OCI-LY7 (cell line): Measurements from ENCODE around the gene MAP7D1. TPM values are rescaled to one million over a fixed set of nuclear protein-coding genes. Genes with fewer than 3 reads are reported as not detected.

Experiments used
- BruUV-seq: library from RNA; stranded (reverse); fragments of 400-500 nt; replicated peaks from 2 replicates; lab custom pipeline; 2021; lab: Mats Ljungman, UMichigan
- CTCF ChIA-PET: fragments of 300-600 bp; sonication (Branson Sonifier 250); formaldehyde crosslinking; loops from one replicate; lab custom pipeline; 2022; ENCODE audit warnings: antibody characterized with exemption; ENCODE audit not compliant: unreplicated experiment; lab: Charles Lee
- POLR2A ChIA-PET: fragments of 300-600 bp; sonication (Branson Sonifier 250); formaldehyde crosslinking; loops from one replicate; lab custom pipeline; 2022; ENCODE audit warnings: antibody characterized with exemption; lab: Charles Lee
- DNase-seq: peaks from one replicate; pipeline ENCODE4 v3.0.0-alpha.2; 2015; ENCODE audit warnings: low spot score
- H2AFZ ChIP-seq: fragments of 200-600 bp; sonication (generic), shearing (Covaris generic); 2 replicates; pipeline ENCODE4 v1.6.1; 2014; ENCODE audit warnings: mild to moderate bottlenecking, antibody characterized with exemption, low read length, moderate library complexity
- H3K27ac ChIP-seq: fragments of 200-600 bp; sonication (generic); 2 replicates; pipeline ENCODE4 v1.5.1; 2014; ENCODE audit warnings: mixed run types, low read depth, mild to moderate bottlenecking, moderate library complexity, low read length, inconsistent platforms; ENCODE audit not compliant: poor library complexity, severe bottlenecking
- H3K36me3 ChIP-seq: fragments of 200-600 bp; sonication (generic); 2 replicates; pipeline ENCODE4 v1.6.1; 2014; ENCODE audit warnings: mild to moderate bottlenecking, antibody characterized with exemption, low read length, moderate library complexity, mixed read lengths; ENCODE audit not compliant: insufficient read depth
- H3K4me1 ChIP-seq: fragments of 200-600 bp; sonication (generic); 2 replicates; pipeline ENCODE4 v1.5.1; 2014; ENCODE audit warnings: mild to moderate bottlenecking, low read length; ENCODE audit not compliant: insufficient read depth, poor library complexity, severe bottlenecking
- H3K4me2 ChIP-seq: fragments of 200-600 bp; sonication (generic); 2 replicates; pipeline ENCODE4 v1.6.1; 2014; ENCODE audit warnings: mild to moderate bottlenecking, low read length
- H3K4me3 ChIP-seq: fragments of 200-600 bp; sonication (generic); 2 replicates; pipeline ENCODE4 v1.5.1; 2014; ENCODE audit warnings: mild to moderate bottlenecking, low read depth, low read length; ENCODE audit not compliant: poor library complexity, severe bottlenecking
- H3K79me2 ChIP-seq: fragments of 200-600 bp; sonication (generic); 2 replicates; pipeline ENCODE4 v1.6.1; 2016; ENCODE audit warnings: low read depth, mild to moderate bottlenecking, low read length, moderate library complexity, mixed read lengths; ENCODE audit not compliant: insufficient read depth
- H3K9me2 ChIP-seq: fragments of 200-600 bp; sonication (generic); 2 replicates; pipeline ENCODE4 v1.6.1; 2016; ENCODE audit warnings: mild to moderate bottlenecking, low read length, mixed read lengths; ENCODE audit not compliant: insufficient read depth
- H3K9me3 ChIP-seq: fragments of 200-600 bp; sonication (generic); 2 replicates; pipeline ENCODE4 v1.6.1; 2014; ENCODE audit warnings: mild to moderate bottlenecking, mixed run types, low read length, mixed read lengths
- H4K20me1 ChIP-seq: fragments of 200-600 bp; sonication (generic); 2 replicates; pipeline ENCODE4 v1.6.1; 2014; ENCODE audit warnings: mild to moderate bottlenecking, antibody characterized with exemption, low read length, moderate library complexity, mixed read lengths; ENCODE audit not compliant: insufficient read depth
- CTCF ChIP-seq: fragments of 200-600 bp; sonication (generic); conservative IDR thresholded peaks from 2 replicates; pipeline ENCODE4 v1.5.1; 2014; ENCODE audit warnings: mild to moderate bottlenecking, antibody characterized with exemption, low read length, moderate library complexity, mixed read lengths
- EZH2phosphoT487 ChIP-seq: fragments of 200-600 bp; sonication (generic); IDR thresholded peaks from 2 replicates; pipeline ENCODE4 v1.6.1; 2018; ENCODE audit warnings: low read depth, borderline replicate concordance, mild to moderate bottlenecking, mixed run types, antibody characterized with exemption, low read length, moderate library complexity, mixed read lengths
- intact Hi-C: fragments of 100-400 bp; cut with micrococcal nuclease; formaldehyde crosslinking; loops from one replicate; pipeline ENCODE4 v1.10.0; 2022; ENCODE audit not compliant: unreplicated experiment
- total RNA-seq, 2 experiments: library from RNA; depleted of rRNA in 1 of 2; stranded (reverse); fragments of >200 nt in 1 of 2; shearing (Covaris generic) in 1 of 2; gene quantifications; 2 replicates each; pipeline ENCODE4 v1.2.3, GENCODE V29; 2014 to 2022

The MAP7D1 gene
- total RNA-seq, 2 experiments from 2014 or later = 61.2 to 101 TPM

- H3K9me3 ChIP-seq = no peaks in the 10 kb centered on the region
- no peak overlapping the region for H3K4me2 ChIP-seq
- peaks cover 15% of the 10 kb centered on the region; the same call in 1 of the 2 replicates for H3K79me2 ChIP-seq
- H4K20me1 ChIP-seq = no peaks in the 10 kb centered on the region
- H3K27ac ChIP-seq = no peak overlapping the region
- H3K4me3 ChIP-seq = no peak overlapping the region
- no peaks in the 10 kb centered on the region for H3K4me1 ChIP-seq
- ChIA-PET CTCF (no interaction called here), POLR2A (interaction anchor here (0.5 to 0.6 kb wide), 2 partner anchors 8 to 26 kb away, joined by 3 to 4 read pairs; no protein-coding TSS in a partner anchor)
- no peak for TF ChIP-seq CTCF
- no peak for TF ChIP-seq EZH2phosphoT487
- no TSS peak for BruUV-seq
- H3K36me3 ChIP-seq = peaks cover 62% of the 10 kb centered on the region
- H3K9me2 ChIP-seq = no peaks in the 10 kb centered on the region
- intact Hi-C loops = no loop called here
- no peak for DNase-seq
- H2AFZ ChIP-seq = no peak overlapping the region
These were observed 16.4 kb upstream of the MAP7D1 start for GRCh38 chr1:36139521-36139920.

GRCh38 chr1:36142121-36142520 is 13.8 kb upstream of the MAP7D1 start:
- no TSS peak for BruUV-seq
- Histone ChIP-seq H3K9me2 (no peaks in the 10 kb centered on the region), H3K79me2 (peaks cover 20% of the 10 kb centered on the region; the same call in 1 of the 2 replicates), H3K9me3 (peaks cover 7% of the 10 kb centered on the region; the same call in 1 of the 2 replicates), H3K4me2 (no peak overlapping the region), H3K27ac (no peak overlapping the region), H3K36me3 (peaks cover 60% of the 10 kb centered on the region), H2AFZ (no peak overlapping the region), H3K4me1 (no peaks in the 10 kb centered on the region), H4K20me1 (no peaks in the 10 kb centered on the region), H3K4me3 (no peak overlapping the region)
- DNase-seq = no peak
- intact Hi-C loops = no loop called here
- TF ChIP-seq EZH2phosphoT487 (no peak), CTCF (no peak)
- ChIA-PET POLR2A (no interaction called here), CTCF (no interaction called here)

GRCh38 chr1:36143424-36143823 is 12.5 kb upstream of the MAP7D1 start:
- Histone ChIP-seq H3K9me2 (no peaks in the 10 kb centered on the region), H3K4me1 (peaks cover 7% of the 10 kb centered on the region), H3K4me3 (no peak overlapping the region), H3K4me2 (no peak overlapping the region), H3K9me3 (peaks cover 15% of the 10 kb centered on the region; the same call in 1 of the 2 replicates), H3K36me3 (peaks cover 55% of the 10 kb centered on the region), H3K79me2 (peaks cover 33% of the 10 kb centered on the region; the same call in 1 of the 2 replicates), H3K27ac (no peak overlapping the region), H4K20me1 (no peaks in the 10 kb centered on the region), H2AFZ (no peak overlapping the region)
- TF ChIP-seq EZH2phosphoT487 = no peak
- TF ChIP-seq CTCF = no peak
- POLR2A ChIA-PET = interaction anchor here (0.5 kb wide), 1 partner anchor 165 kb away, joined by 4 read pairs; no protein-coding TSS in a partner anchor
- DNase-seq = no peak
- intact Hi-C loops = no loop called here
- CTCF ChIA-PET = no interaction called here
- no TSS peak for BruUV-seq
